ENCODE data around the gene TRDMT1.

Gene TRDMT1

DNA sequence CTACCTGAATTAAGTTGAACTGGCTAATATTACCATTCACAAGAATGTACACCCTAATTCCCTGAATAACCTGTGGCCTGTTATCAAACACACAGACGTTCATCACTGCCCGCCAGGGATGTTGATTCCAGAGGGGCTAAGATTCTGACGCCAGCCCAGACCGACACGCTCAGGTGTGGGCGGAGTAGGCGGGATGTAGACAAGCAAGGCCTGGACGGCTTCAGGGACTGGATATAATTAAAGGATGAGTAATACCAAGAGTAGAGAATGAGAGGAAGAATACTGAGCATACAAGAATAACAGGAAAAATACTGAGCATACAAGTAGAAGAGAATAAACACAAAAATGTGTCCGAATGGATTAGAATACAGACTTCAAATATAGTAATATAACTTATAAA lies 100.9 kb downstream of the TRDMT1 start:
- no peak for DNase-seq (ENCODE audit: low read depth in 2 of 2)

DNA sequence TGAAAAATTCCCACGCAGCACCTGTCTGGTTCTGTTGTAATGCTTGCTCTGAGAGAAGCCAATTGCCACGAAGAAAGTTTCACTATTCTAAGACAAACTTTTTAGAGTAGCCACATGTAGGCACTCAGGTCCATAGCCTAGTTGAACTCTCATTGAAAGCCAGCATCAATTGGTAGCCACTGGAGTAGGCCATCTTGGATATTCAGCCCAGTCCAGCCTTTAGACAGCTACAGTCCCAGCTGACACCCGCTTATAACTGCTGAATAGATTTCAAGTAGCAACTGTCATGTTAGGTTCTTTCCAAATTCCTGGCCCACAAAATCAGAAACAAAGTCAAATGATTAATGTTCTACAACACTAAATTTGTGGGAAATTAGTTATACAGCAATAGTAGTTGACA lies 103.5 kb downstream of the TRDMT1 start:
- DNase-seq (ENCODE audit: low read depth in 2 of 2) = no peak

Data from stimulated activated CD8-positive, alpha-beta memory T cell treated with anti-CD3 and anti-CD28 coated beads, Interleukin-7, amount 100 ng/mL, for 4 hours (primary cell).